T-cell (primary cell): ENCODE data around the gene LRRC27. TPM values are rescaled to one million over a fixed set of nuclear protein-coding genes. Genes with fewer than 3 reads are reported as not detected.

Experiments
- ATAC-seq, 4 experiments: fragments of 200-7000 bp in 3 of 4; fragments of 150-1000 bp in 1 of 4; cut with Tn5 transposase; replicated peaks in 1 of 4; 1 replicate in 3 of 4; 2 replicates in 1 of 4; pipeline ENCODE4 v1.10.0; 2021; ENCODE audit warnings: moderate library complexity in 3 of 4, mild to moderate bottlenecking in 2 of 4, moderate number of reproducible peaks in 1 of 4
- CTCF ChIA-PET, 2 donors: fragments of 300-600 bp; sonication (Branson Sonifier 250); formaldehyde crosslinking; loops; one replicate each; lab custom pipeline; 2022; ENCODE audit warnings: antibody characterized with exemption in 2 of 2; lab: Charles Lee
- POLR2A ChIA-PET, 2 donors: fragments of 300-600 bp; sonication (Branson Sonifier 250); formaldehyde crosslinking; loops; one replicate each; lab custom pipeline; 2022; ENCODE audit warnings: antibody characterized with exemption in 2 of 2; lab: Charles Lee
- DNase-seq, 35 experiments: peaks; one replicate each; pipeline versions ENCODE4 v3.0.0 to v3.0.0-alpha.2; 2013 to 2023
- H3K27ac ChIP-seq: one replicate; pipeline ENCODE4 v1.5.1; 2013; ENCODE audit warnings: low read length
- H3K27me3 ChIP-seq, 2 experiments: replicated peaks in 1 of 2; 1 replicate in 1 of 2; 2 replicates in 1 of 2; pipeline versions ENCODE4 v1.6.1 to v1.7.0; 2013; ENCODE audit warnings: low read length in 1 of 2, mixed read lengths in 1 of 2; ENCODE audit not compliant: control insufficient read depth in 2 of 2, insufficient read depth in 2 of 2; ENCODE audit errors: extremely low read depth in 1 of 2
- H3K36me3 ChIP-seq, 2 donors: 1 replicate in 1 of 2; 2 replicates in 1 of 2; pipeline versions ENCODE4 v1.6.1 to v1.7.0; 2013; ENCODE audit warnings: low read length in 1 of 2; ENCODE audit not compliant: control insufficient read depth in 2 of 2, insufficient read depth in 1 of 2; ENCODE audit errors: extremely low read depth in 1 of 2
- H3K4me1 ChIP-seq, 2 experiments: 1 replicate in 1 of 2; 2 replicates in 1 of 2; pipeline versions ENCODE4 v1.6.1 to v1.7.0; 2013; ENCODE audit warnings: low read length in 2 of 2, mixed read lengths in 1 of 2; ENCODE audit not compliant: insufficient read depth in 2 of 2, control insufficient read depth in 1 of 2; ENCODE audit errors: extremely low read depth in 1 of 2
- H3K4me3 ChIP-seq, 2 donors: 1 replicate in 1 of 2; 2 replicates in 1 of 2; pipeline versions ENCODE4 v1.5.1 to v1.7.0; 2013; ENCODE audit warnings: mild to moderate bottlenecking in 2 of 2, low read length in 1 of 2, moderate library complexity in 1 of 2; ENCODE audit not compliant: control insufficient read depth in 1 of 2; ENCODE audit errors: extremely low read depth in 1 of 2
- H3K9me3 ChIP-seq: 2 replicates; pipeline ENCODE4 v1.7.0; 2013
- H3K27ac Mint-ChIP-seq, 2 donors: one replicate each; pipeline ENCODE4 v1.8.0; 2020 to 2021; ENCODE audit warnings: mild to moderate bottlenecking in 2 of 2, mixed read lengths in 2 of 2
- H3K27me3 Mint-ChIP-seq, 2 donors: one replicate each; pipeline ENCODE4 v1.8.0; 2021 to 2022; ENCODE audit warnings: mixed read lengths in 2 of 2
- H3K36me3 Mint-ChIP-seq: one replicate; pipeline ENCODE4 v1.8.0; 2021; ENCODE audit warnings: mixed read lengths
- H3K4me1 Mint-ChIP-seq, 3 donors: one replicate each; pipeline ENCODE4 v1.8.0; 2020 to 2022; ENCODE audit warnings: mixed read lengths in 3 of 3, mild to moderate bottlenecking in 1 of 3
- H3K4me3 Mint-ChIP-seq, 3 donors: one replicate each; pipeline ENCODE4 v1.8.0; 2020 to 2022; ENCODE audit warnings: mild to moderate bottlenecking in 3 of 3, mixed read lengths in 3 of 3, moderate library complexity in 3 of 3
- H3K9me3 Mint-ChIP-seq, 3 donors: one replicate each; pipeline ENCODE4 v1.8.0; 2020 to 2022; ENCODE audit warnings: mixed read lengths in 3 of 3
- WGBS: methylation state at CpG from one replicate; pipeline ENCODE4 v1.1.5; 2013; ENCODE audit warnings: missing lambda C conversion rate; ENCODE audit not compliant: insufficient coverage; 5-methylcytosine and 5-hydroxymethylcytosine counted together
- total RNA-seq, 35 experiments: library from RNA in 6 of 35; stranded (reverse) in 6 of 35; fragments of 120-200 nt in 1 of 35; gene quantifications; one replicate each; pipeline versions ENCODE4 v1.2.1 to v1.2.4 and lab custom pipeline; 2013 to 2026

Gene LRRC27
- total RNA-seq, 5 donors from 2014 or later (not counting 1 experiment from before 2014, with no cell fraction given), result 3.1 to 7.8 (median 7.0) TPM

- no peak overlapping the region for H3K27ac Mint-ChIP-seq
- Histone ChIP-seq H3K4me1 (peaks cover 6 to 38% of the 10 kb centered on the region in 2 experiments), H3K4me3 (no peak overlapping the region), H3K36me3 (peaks cover 3 to 9% of the 10 kb centered on the region in 2 donors), H3K27ac (no peak overlapping the region), H3K27me3 (no peaks in the 10 kb centered on the region), H3K9me3 (no peaks in the 10 kb centered on the region)
- POLR2A ChIA-PET, result interaction anchor here in 1 of 2 donors (0.6 kb wide), 1 partner anchor 177 kb away, joined by 4 read pairs; no protein-coding TSS in a partner anchor
- no peaks in the 10 kb centered on the region for H3K27me3 Mint-ChIP-seq
- no peak overlapping the region for H3K4me3 Mint-ChIP-seq
- CTCF ChIA-PET, result no interaction called here
- peaks cover 19 to 28% (median 20%) of the 10 kb centered on the region in 3 donors for H3K4me1 Mint-ChIP-seq
- no peaks in the 10 kb centered on the region for H3K9me3 Mint-ChIP-seq
- peaks cover 5% of the 10 kb centered on the region for H3K36me3 Mint-ChIP-seq
- WGBS, result 92% methylated on average over 16 of the region's 20 CpGs
- ATAC-seq (no peak), DNase-seq (no peak)
These were observed 69.6 kb downstream of the LRRC27 start for GRCh38 chr10:132401401-132402118.

- no peak overlapping the region for H3K27ac ChIP-seq
- H3K4me3 Mint-ChIP-seq, result no peak overlapping the region
These were observed 70.8 kb downstream of the LRRC27 start for GRCh38 chr10:132402781-132403241.

GRCh38 chr10:132403511-132404168 is 71.6 kb downstream of the LRRC27 start:
- H3K36me3 Mint-ChIP-seq, result peaks cover 5% of the 10 kb centered on the region
- H3K27me3 ChIP-seq, result no peaks in the 10 kb centered on the region
- peaks cover 15 to 30% (median 18%) of the 10 kb centered on the region in 3 donors for H3K4me1 Mint-ChIP-seq
- no peak for DNase-seq
- 95% methylated on average over 17 of the region's 25 CpGs for WGBS
- no peak overlapping the region for H3K27ac ChIP-seq
- no peak overlapping the region for H3K4me3 ChIP-seq
- peaks cover 2 to 45% of the 10 kb centered on the region in 2 experiments for H3K4me1 ChIP-seq
- ATAC-seq, result no peak
- peaks cover 9 to 11% of the 10 kb centered on the region in 2 donors for H3K36me3 ChIP-seq
- H3K27ac Mint-ChIP-seq, result no peak overlapping the region
- ChIA-PET POLR2A (no interaction called here), CTCF (no interaction called here)
- no peaks in the 10 kb centered on the region for H3K9me3 ChIP-seq
- no peak overlapping the region for H3K4me3 Mint-ChIP-seq
- H3K27me3 Mint-ChIP-seq, result no peaks in the 10 kb centered on the region
- no peaks in the 10 kb centered on the region for H3K9me3 Mint-ChIP-seq

More at GRCh38 chr10:132402781-132403241, 70.8 kb downstream of the LRRC27 start:
- Mint-ChIP-seq H3K27ac (no peak overlapping the region), H3K9me3 (no peaks in the 10 kb centered on the region), H3K27me3 (no peaks in the 10 kb centered on the region), H3K36me3 (peaks cover 5% of the 10 kb centered on the region), H3K4me1 (peaks cover 15 to 29% (median 21%) of the 10 kb centered on the region in 3 donors)
- H3K4me3 ChIP-seq, result no peak overlapping the region
- H3K4me1 ChIP-seq, result peaks cover 4 to 45% of the 10 kb centered on the region in 2 experiments
- no peak for DNase-seq
- ChIA-PET CTCF (no interaction called here), POLR2A (no interaction called here)
- H3K27me3 ChIP-seq, result no peaks in the 10 kb centered on the region
- peaks cover 9% of the 10 kb centered on the region in 2 donors for H3K36me3 ChIP-seq
- H3K9me3 ChIP-seq, result no peaks in the 10 kb centered on the region
- 95% methylated on average over 20 of the region's 24 CpGs for WGBS
- no peak for ATAC-seq

- Histone ChIP-seq H3K36me3 (peaks cover 11 to 14% of the 10 kb centered on the region in 2 donors), H3K9me3 (no peaks in the 10 kb centered on the region), H3K27ac (no peak overlapping the region), H3K27me3 (no peaks in the 10 kb centered on the region), H3K4me3 (no peak overlapping the region), H3K4me1 (peaks cover 2 to 44% of the 10 kb centered on the region in 2 experiments)
- CTCF ChIA-PET, result no interaction called here
- ATAC-seq, result no peak
- H3K27me3 Mint-ChIP-seq, result no peaks in the 10 kb centered on the region
- no peaks in the 10 kb centered on the region for H3K9me3 Mint-ChIP-seq
- peaks cover 13 to 25% (median 15%) of the 10 kb centered on the region in 3 donors for H3K4me1 Mint-ChIP-seq
- no peak for DNase-seq
- no peak overlapping the region for H3K4me3 Mint-ChIP-seq
- peaks cover 5% of the 10 kb centered on the region for H3K36me3 Mint-ChIP-seq
- POLR2A ChIA-PET, result no interaction called here
- 92% methylated on average over 20 of the region's 32 CpGs for WGBS
- no peak overlapping the region for H3K27ac Mint-ChIP-seq
These were observed 72.3 kb downstream of the LRRC27 start for GRCh38 chr10:132404169-132404880.

GRCh38 chr10:132404911-132405462 is 73.0 kb downstream of the LRRC27 start:
- Mint-ChIP-seq H3K27me3 (no peaks in the 10 kb centered on the region), H3K9me3 (no peaks in the 10 kb centered on the region), H3K4me1 (peaks cover 6 to 21% (median 10%) of the 10 kb centered on the region in 3 donors), H3K27ac (no peak overlapping the region), H3K36me3 (peaks cover 5% of the 10 kb centered on the region), H3K4me3 (no peak overlapping the region)
- ChIA-PET POLR2A (no interaction called here), CTCF (no interaction called here)
- Histone ChIP-seq H3K4me1 (peaks cover 2 to 37% of the 10 kb centered on the region in 2 experiments), H3K9me3 (no peaks in the 10 kb centered on the region), H3K27ac (no peak overlapping the region), H3K4me3 (no peak overlapping the region), H3K36me3 (peaks cover 11 to 14% of the 10 kb centered on the region in 2 donors), H3K27me3 (no peaks in the 10 kb centered on the region)
- 97% methylated on average over 46 of the region's 54 CpGs for WGBS
- DNase-seq (no peak), ATAC-seq (no peak)
